HCT116 (cell line): ENCODE results near the gene ARHGAP21. TPM values are rescaled to one million over a fixed set of nuclear protein-coding genes. Genes with fewer than 3 reads are reported as not detected.

ENCODE experiments used
- ATAC-seq: fragments of 200-7000 bp; cut with Tn5 transposase; 2 replicates; pipeline ENCODE4 v1.9.1; 2020; ENCODE audit warnings: mild to moderate bottlenecking, moderate library complexity
- BruUV-seq: library from RNA; stranded (reverse); fragments of 400-500 nt; replicated peaks from 2 replicates; lab custom pipeline; 2021; lab: Mats Ljungman, UMichigan
- CTCF ChIA-PET: fragments of 300-600 bp; sonication (Branson Sonifier 250); formaldehyde crosslinking; loops from one replicate; lab custom pipeline; 2021; ENCODE audit warnings: antibody characterized with exemption; lab: Charles Lee
- POLR2A ChIA-PET: fragments of 300-600, 350-600 bp; sonication (Branson Sonifier 250); formaldehyde crosslinking; loops from one replicate; lab custom pipeline; 2021; ENCODE audit warnings: antibody characterized with exemption; lab: Charles Lee
- RAD21 ChIA-PET, 2 experiments: fragments of 300-600 bp; sonication (Branson Sonifier 250); formaldehyde crosslinking; loops; one replicate each; lab custom pipeline; 2023; ENCODE audit warnings: low total read pairs in 2 of 2; ENCODE audit not compliant: uncharacterized antibody in 2 of 2, unreplicated experiment in 2 of 2, low non-redundant PET in 1 of 2; lab: Charles Lee
- DNase-seq: peaks from one replicate; pipeline ENCODE4 v3.0.0-alpha.2; 2010; ENCODE audit warnings: low read depth, low spot score
- H2AFZ ChIP-seq: fragments of 200-600 bp; shearing (Covaris generic), sonication (generic); 2 replicates; pipeline ENCODE4 v1.6.1; 2017; ENCODE audit warnings: low read depth, mixed run types, mixed read lengths, antibody characterized with exemption, low read length; ENCODE audit not compliant: poor library complexity, severe bottlenecking
- H3K27ac ChIP-seq: 2 replicates; pipeline ENCODE4 v1.5.1; 2012; ENCODE audit warnings: low read depth, low read length
- H3K27me3 ChIP-seq: fragments of 200-600 bp; sonication (generic); 2 replicates; pipeline ENCODE4 v1.6.1; 2016; ENCODE audit warnings: mixed run types, low read length, mixed read lengths; ENCODE audit not compliant: insufficient read depth
- H3K36me3 ChIP-seq, 2 experiments: fragments of 200-500 bp in 1 of 2; fragments of 200-600 bp in 1 of 2; sonication (Bioruptor generic) in 1 of 2; sonication (generic) in 1 of 2; 2 replicates each; pipeline versions ENCODE4 v1.5.1 to v1.6.1; 2014 to 2016; ENCODE audit warnings: low read length in 2 of 2, inconsistent platforms in 1 of 2, mixed read lengths in 1 of 2, mixed run types in 1 of 2; ENCODE audit not compliant: insufficient read depth in 2 of 2, control insufficient read depth in 1 of 2
- H3K4me1 ChIP-seq, 2 experiments: fragments of 200-600 bp in 1 of 2; sonication (generic) in 1 of 2; 2 replicates each; pipeline versions ENCODE4 v1.5.1 to v1.6.1; 2012 to 2017; ENCODE audit warnings: low read length in 2 of 2, inconsistent platforms in 1 of 2, mild to moderate bottlenecking in 1 of 2, mixed read lengths in 1 of 2, mixed run types in 1 of 2, moderate library complexity in 1 of 2; ENCODE audit not compliant: insufficient read depth in 2 of 2, control insufficient read depth in 1 of 2
- H3K4me2 ChIP-seq: fragments of 200-600 bp; sonication (generic); 2 replicates; pipeline ENCODE4 v1.6.1; 2017; ENCODE audit warnings: mixed run types, low read length, mixed read lengths
- H3K4me3 ChIP-seq, 2 experiments: fragments of 200-600 bp in 1 of 2; sonication (generic) in 1 of 2; replicated peaks in 1 of 2; 2 replicates each; pipeline ENCODE4 v1.5.1; 2011 to 2016; ENCODE audit warnings: low read length in 2 of 2, control low read depth in 1 of 2, low read depth in 1 of 2, mild to moderate bottlenecking in 1 of 2, mixed read lengths in 1 of 2, mixed run types in 1 of 2
- H3K79me2 ChIP-seq: fragments of 200-600 bp; sonication (generic); 2 replicates; pipeline ENCODE4 v1.6.1; 2017; ENCODE audit warnings: mild to moderate bottlenecking, mixed run types, low read length, moderate library complexity, mixed read lengths; ENCODE audit not compliant: insufficient read depth
- H3K9ac ChIP-seq: fragments of 200-600 bp; sonication (generic); 2 replicates; pipeline ENCODE4 v1.6.1; 2016; ENCODE audit warnings: low read length, mixed read lengths
- H3K9me2 ChIP-seq: fragments of 200-600 bp; sonication (generic), shearing (Covaris generic); 2 replicates; pipeline ENCODE4 v1.6.1; 2017; ENCODE audit warnings: mixed run types, mild to moderate bottlenecking, moderate library complexity; ENCODE audit not compliant: insufficient read depth
- H3K9me3 ChIP-seq, 2 experiments: fragments of 200-500 bp in 1 of 2; fragments of 200-600 bp in 1 of 2; sonication (Bioruptor generic) in 1 of 2; sonication (generic) in 1 of 2; 2 replicates each; pipeline ENCODE4 v1.6.1; 2014 to 2017; ENCODE audit warnings: low read length in 2 of 2, mixed read lengths in 2 of 2, inconsistent platforms in 1 of 2, low read depth in 1 of 2, mild to moderate bottlenecking in 1 of 2, mixed run types in 1 of 2, moderate library complexity in 1 of 2; ENCODE audit not compliant: control insufficient read depth in 1 of 2, insufficient read depth in 1 of 2
- H4K20me1 ChIP-seq: fragments of 200-600 bp; sonication (generic), shearing (Covaris generic); 2 replicates; pipeline ENCODE4 v1.6.1; 2017; ENCODE audit warnings: mixed run types, mild to moderate bottlenecking, moderate library complexity; ENCODE audit not compliant: insufficient read depth
- CBX3 ChIP-seq: IDR thresholded peaks from 2 replicates; pipeline ENCODE4 v1.6.1; 2012; ENCODE audit warnings: low read depth
- CEBPB ChIP-seq: IDR thresholded peaks from 2 replicates; pipeline ENCODE4 v1.6.1; 2012; ENCODE audit warnings: low read depth
- EGR1 ChIP-seq: IDR thresholded peaks from 2 replicates; pipeline ENCODE4 v1.6.1; 2012; ENCODE audit warnings: low read depth
- ELF1 ChIP-seq: IDR thresholded peaks from 2 replicates; pipeline ENCODE4 v1.6.1; 2012; ENCODE audit warnings: low read depth, borderline replicate concordance
- EZH2 ChIP-seq: fragments of 200-600 bp; sonication (generic); IDR thresholded peaks from 2 replicates; pipeline ENCODE4 v1.6.1; 2017; ENCODE audit warnings: antibody characterized with exemption, mixed run types
- FOSL1 ChIP-seq: IDR thresholded peaks from 2 replicates; pipeline ENCODE4 v1.6.1; 2012; ENCODE audit warnings: low read depth
- JUND ChIP-seq: IDR thresholded peaks from 2 replicates; pipeline ENCODE4 v1.6.1; 2012
- RAD21 ChIP-seq: IDR thresholded peaks from 2 replicates; pipeline ENCODE4 v1.6.1; 2012; ENCODE audit warnings: low read depth, mild to moderate bottlenecking
- SP1 ChIP-seq: IDR thresholded peaks from 2 replicates; pipeline ENCODE4 v1.6.1; 2012; ENCODE audit warnings: low read depth
- SRF ChIP-seq: IDR thresholded peaks from 2 replicates; pipeline ENCODE4 v1.6.1; 2012; ENCODE audit warnings: low read depth
- YY1 ChIP-seq: IDR thresholded peaks from 2 replicates; pipeline ENCODE4 v1.6.1; 2011; ENCODE audit warnings: low read length, low read depth, moderate library complexity, mild to moderate bottlenecking; ENCODE audit not compliant: insufficient replicate concordance; ENCODE audit errors: extremely low read depth
- ZFX ChIP-seq: fragments of 450-650 bp; IDR thresholded peaks from 2 replicates; pipeline ENCODE4 v1.6.1; 2017
- intact Hi-C: fragments of 100-400 bp; cut with micrococcal nuclease; formaldehyde crosslinking; loops from 2 replicates; pipeline ENCODE4 v1.10.0; 2022
- total RNA-seq: library from RNA; stranded (reverse); gene quantifications from one replicate; pipeline ENCODE4 v1.2.1, GENCODE V29; 2021; ENCODE audit not compliant: unreplicated experiment
- TF ChIP-seq, protein P1 (sequence below): IDR thresholded peaks from 2 replicates; pipeline ENCODE4 v1.6.1; 2012
- TF ChIP-seq, protein P2 (sequence below): IDR thresholded peaks from 2 replicates; pipeline ENCODE4 v1.6.1; 2012; ENCODE audit warnings: low read depth
- TF ChIP-seq, protein P3 (sequence below), 3 experiments: fragments of 200-600 bp in 1 of 3; sonication (generic) in 1 of 3; IDR thresholded peaks in 2 of 3; conservative IDR thresholded peaks in 1 of 3; 2 replicates each; pipeline ENCODE4 v1.5.1; 2012 to 2017; ENCODE audit warnings: low read depth in 2 of 3, low read length in 2 of 3, antibody characterized with exemption in 1 of 3, borderline replicate concordance in 1 of 3, control low read depth in 1 of 3, mild to moderate bottlenecking in 1 of 3, mixed read lengths in 1 of 3, mixed run types in 1 of 3, moderate library complexity in 1 of 3; ENCODE audit not compliant: insufficient read depth in 1 of 3

Gene ARHGAP21
- total RNA-seq, 1 experiment from 2014 or later = 47.7 TPM

DNA sequence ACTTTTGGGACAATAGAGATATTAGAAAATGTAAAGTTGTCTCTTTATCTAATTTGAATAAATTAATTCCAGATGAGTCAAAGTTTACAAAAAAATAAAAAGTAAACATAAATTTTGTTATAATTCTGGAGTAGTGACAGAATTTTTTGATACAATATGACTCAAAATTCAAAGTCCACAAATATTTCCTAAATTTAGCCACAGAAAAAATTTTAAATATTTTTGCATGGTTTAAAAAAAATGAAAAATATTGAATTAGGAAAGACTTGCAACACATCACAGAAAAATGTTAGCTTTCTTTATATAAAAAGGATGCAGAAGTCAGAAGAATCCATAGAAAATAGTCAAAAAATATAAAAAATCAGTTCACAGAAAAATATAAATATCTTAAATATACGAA, 117.7 kb downstream of the ARHGAP21 start:
- TF ChIP-seq, protein P1, sequence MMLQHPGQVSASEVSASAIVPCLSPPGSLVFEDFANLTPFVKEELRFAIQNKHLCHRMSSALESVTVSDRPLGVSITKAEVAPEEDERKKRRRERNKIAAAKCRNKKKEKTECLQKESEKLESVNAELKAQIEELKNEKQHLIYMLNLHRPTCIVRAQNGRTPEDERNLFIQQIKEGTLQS = no peak
- TF ChIP-seq, protein P2, sequence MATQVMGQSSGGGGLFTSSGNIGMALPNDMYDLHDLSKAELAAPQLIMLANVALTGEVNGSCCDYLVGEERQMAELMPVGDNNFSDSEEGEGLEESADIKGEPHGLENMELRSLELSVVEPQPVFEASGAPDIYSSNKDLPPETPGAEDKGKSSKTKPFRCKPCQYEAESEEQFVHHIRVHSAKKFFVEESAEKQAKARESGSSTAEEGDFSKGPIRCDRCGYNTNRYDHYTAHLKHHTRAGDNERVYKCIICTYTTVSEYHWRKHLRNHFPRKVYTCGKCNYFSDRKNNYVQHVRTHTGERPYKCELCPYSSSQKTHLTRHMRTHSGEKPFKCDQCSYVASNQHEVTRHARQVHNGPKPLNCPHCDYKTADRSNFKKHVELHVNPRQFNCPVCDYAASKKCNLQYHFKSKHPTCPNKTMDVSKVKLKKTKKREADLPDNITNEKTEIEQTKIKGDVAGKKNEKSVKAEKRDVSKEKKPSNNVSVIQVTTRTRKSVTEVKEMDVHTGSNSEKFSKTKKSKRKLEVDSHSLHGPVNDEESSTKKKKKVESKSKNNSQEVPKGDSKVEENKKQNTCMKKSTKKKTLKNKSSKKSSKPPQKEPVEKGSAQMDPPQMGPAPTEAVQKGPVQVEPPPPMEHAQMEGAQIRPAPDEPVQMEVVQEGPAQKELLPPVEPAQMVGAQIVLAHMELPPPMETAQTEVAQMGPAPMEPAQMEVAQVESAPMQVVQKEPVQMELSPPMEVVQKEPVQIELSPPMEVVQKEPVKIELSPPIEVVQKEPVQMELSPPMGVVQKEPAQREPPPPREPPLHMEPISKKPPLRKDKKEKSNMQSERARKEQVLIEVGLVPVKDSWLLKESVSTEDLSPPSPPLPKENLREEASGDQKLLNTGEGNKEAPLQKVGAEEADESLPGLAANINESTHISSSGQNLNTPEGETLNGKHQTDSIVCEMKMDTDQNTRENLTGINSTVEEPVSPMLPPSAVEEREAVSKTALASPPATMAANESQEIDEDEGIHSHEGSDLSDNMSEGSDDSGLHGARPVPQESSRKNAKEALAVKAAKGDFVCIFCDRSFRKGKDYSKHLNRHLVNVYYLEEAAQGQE = no peak
- TF ChIP-seq SRF (no peak), FOSL1 (no peak), SP1 (no peak), YY1 (no peak), ELF1 (no peak), RAD21 (no peak), EGR1 (no peak), CBX3 (no peak), EZH2 (no peak), CEBPB (no peak), JUND (no peak), ZFX (no peak)
- TF ChIP-seq, protein P3, sequence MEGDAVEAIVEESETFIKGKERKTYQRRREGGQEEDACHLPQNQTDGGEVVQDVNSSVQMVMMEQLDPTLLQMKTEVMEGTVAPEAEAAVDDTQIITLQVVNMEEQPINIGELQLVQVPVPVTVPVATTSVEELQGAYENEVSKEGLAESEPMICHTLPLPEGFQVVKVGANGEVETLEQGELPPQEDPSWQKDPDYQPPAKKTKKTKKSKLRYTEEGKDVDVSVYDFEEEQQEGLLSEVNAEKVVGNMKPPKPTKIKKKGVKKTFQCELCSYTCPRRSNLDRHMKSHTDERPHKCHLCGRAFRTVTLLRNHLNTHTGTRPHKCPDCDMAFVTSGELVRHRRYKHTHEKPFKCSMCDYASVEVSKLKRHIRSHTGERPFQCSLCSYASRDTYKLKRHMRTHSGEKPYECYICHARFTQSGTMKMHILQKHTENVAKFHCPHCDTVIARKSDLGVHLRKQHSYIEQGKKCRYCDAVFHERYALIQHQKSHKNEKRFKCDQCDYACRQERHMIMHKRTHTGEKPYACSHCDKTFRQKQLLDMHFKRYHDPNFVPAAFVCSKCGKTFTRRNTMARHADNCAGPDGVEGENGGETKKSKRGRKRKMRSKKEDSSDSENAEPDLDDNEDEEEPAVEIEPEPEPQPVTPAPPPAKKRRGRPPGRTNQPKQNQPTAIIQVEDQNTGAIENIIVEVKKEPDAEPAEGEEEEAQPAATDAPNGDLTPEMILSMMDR (IDR thresholded peaks at IDR 0.05 in 2 of 3, conservative IDR thresholded peaks at IDR 0.05 in 1 of 3; ENCODE audit: borderline replicate concordance in 1 of 3, insufficient read depth in 1 of 3, low read depth in 2 of 3, low read length in 2 of 3) = no peak
- no peaks in the 10 kb centered on the region for H4K20me1 ChIP-seq
- H3K27ac ChIP-seq = no peak overlapping the region
- ATAC-seq (no peak), DNase-seq (no peak)
- H3K4me3 ChIP-seq = no peak overlapping the region
- ChIA-PET RAD21 (no interaction called here), CTCF (no interaction called here), POLR2A (no interaction called here)
- peaks cover 0 to 9% of the 10 kb centered on the region in 2 experiments; a peak in 1 of 4 replicates for H3K36me3 ChIP-seq
- H3K4me2 ChIP-seq = no peak overlapping the region
- H2AFZ ChIP-seq = no peak overlapping the region
- no peak overlapping the region for H3K9ac ChIP-seq
- H3K4me1 ChIP-seq = peaks cover 0 to 7% of the 10 kb centered on the region in 2 experiments; a peak in 1 of 4 replicates
- no peaks in the 10 kb centered on the region for H3K27me3 ChIP-seq
- no peaks in the 10 kb centered on the region for H3K79me2 ChIP-seq
- H3K9me3 ChIP-seq = no peaks in the 10 kb centered on the region
- intact Hi-C loops = no loop called here
- no TSS peak for BruUV-seq
- H3K9me2 ChIP-seq = no peaks in the 10 kb centered on the region
